HepG2 (cell line): ENCODE data around the gene DPP6.

Source experiments
- CREB1 ChIP-seq, 2 experiments: fragments of 450-650 bp in 1 of 2; IDR thresholded peaks; 2 replicates each; pipeline ENCODE4 v1.6.1; 2016 to 2017; ENCODE audit warnings: control low read depth in 1 of 2, mild to moderate bottlenecking in 1 of 2, missing compliant biosample characterization in 1 of 2, missing genetic modification characterization in 1 of 2
- GTF2F1 ChIP-seq: fragments of 150-350 bp; IDR thresholded peaks from 2 replicates; pipeline ENCODE4 v1.6.1; 2014; ENCODE audit warnings: low read length
- JUND ChIP-seq: sonication (generic); formaldehyde crosslinking; IDR thresholded peaks from 2 replicates; pipeline ENCODE4 v1.8.0; 2022; ENCODE audit warnings: mild to moderate bottlenecking, missing genetic modification reagents
- POLR2G ChIP-seq: fragments of 200-400 bp; formaldehyde crosslinking; IDR thresholded peaks from 2 replicates; pipeline ENCODE4 v1.6.1; 2018; ENCODE audit warnings: mild to moderate bottlenecking, low read depth, low read length, moderate library complexity
- ZNF589 ChIP-seq: sonication (generic); formaldehyde crosslinking; conservative IDR thresholded peaks from 2 replicates; pipeline ENCODE4 v1.8.0; 2022; ENCODE audit warnings: mild to moderate bottlenecking, moderate library complexity, missing genetic modification reagents
- ZNF816 ChIP-seq: sonication (generic); formaldehyde crosslinking; IDR thresholded peaks from 2 replicates; pipeline ENCODE4 v1.8.0; 2022; ENCODE audit warnings: missing genetic modification reagents, mild to moderate bottlenecking, borderline replicate concordance
- TF ChIP-seq, protein P1 (sequence below): sonication (generic); formaldehyde crosslinking; IDR thresholded peaks from 2 replicates; pipeline ENCODE4 v1.5.0; 2020; ENCODE audit warnings: mild to moderate bottlenecking, missing genetic modification reagents, moderate library complexity
- TF ChIP-seq, protein P2 (sequence below), 2 experiments: fragments of 450-650 bp in 1 of 2; sonication (generic) in 1 of 2; formaldehyde crosslinking in 1 of 2; IDR thresholded peaks; 2 replicates each; pipeline versions ENCODE4 v1.6.1 to v1.8.0; 2016 to 2022; ENCODE audit warnings: antibody characterized with exemption in 1 of 2, mild to moderate bottlenecking in 1 of 2, missing genetic modification reagents in 1 of 2

- TF ChIP-seq, protein P1, sequence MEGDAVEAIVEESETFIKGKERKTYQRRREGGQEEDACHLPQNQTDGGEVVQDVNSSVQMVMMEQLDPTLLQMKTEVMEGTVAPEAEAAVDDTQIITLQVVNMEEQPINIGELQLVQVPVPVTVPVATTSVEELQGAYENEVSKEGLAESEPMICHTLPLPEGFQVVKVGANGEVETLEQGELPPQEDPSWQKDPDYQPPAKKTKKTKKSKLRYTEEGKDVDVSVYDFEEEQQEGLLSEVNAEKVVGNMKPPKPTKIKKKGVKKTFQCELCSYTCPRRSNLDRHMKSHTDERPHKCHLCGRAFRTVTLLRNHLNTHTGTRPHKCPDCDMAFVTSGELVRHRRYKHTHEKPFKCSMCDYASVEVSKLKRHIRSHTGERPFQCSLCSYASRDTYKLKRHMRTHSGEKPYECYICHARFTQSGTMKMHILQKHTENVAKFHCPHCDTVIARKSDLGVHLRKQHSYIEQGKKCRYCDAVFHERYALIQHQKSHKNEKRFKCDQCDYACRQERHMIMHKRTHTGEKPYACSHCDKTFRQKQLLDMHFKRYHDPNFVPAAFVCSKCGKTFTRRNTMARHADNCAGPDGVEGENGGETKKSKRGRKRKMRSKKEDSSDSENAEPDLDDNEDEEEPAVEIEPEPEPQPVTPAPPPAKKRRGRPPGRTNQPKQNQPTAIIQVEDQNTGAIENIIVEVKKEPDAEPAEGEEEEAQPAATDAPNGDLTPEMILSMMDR: no peak
- no peak for TF ChIP-seq POLR2G
- no peak for TF ChIP-seq GTF2F1
- TF ChIP-seq CREB1 (IDR thresholded peaks at IDR 0.05): no peak
- no peak for TF ChIP-seq CREB1 (CRISPR knock-in tag; IDR thresholded peaks at IDR 0.05)
- TF ChIP-seq, protein P2, sequence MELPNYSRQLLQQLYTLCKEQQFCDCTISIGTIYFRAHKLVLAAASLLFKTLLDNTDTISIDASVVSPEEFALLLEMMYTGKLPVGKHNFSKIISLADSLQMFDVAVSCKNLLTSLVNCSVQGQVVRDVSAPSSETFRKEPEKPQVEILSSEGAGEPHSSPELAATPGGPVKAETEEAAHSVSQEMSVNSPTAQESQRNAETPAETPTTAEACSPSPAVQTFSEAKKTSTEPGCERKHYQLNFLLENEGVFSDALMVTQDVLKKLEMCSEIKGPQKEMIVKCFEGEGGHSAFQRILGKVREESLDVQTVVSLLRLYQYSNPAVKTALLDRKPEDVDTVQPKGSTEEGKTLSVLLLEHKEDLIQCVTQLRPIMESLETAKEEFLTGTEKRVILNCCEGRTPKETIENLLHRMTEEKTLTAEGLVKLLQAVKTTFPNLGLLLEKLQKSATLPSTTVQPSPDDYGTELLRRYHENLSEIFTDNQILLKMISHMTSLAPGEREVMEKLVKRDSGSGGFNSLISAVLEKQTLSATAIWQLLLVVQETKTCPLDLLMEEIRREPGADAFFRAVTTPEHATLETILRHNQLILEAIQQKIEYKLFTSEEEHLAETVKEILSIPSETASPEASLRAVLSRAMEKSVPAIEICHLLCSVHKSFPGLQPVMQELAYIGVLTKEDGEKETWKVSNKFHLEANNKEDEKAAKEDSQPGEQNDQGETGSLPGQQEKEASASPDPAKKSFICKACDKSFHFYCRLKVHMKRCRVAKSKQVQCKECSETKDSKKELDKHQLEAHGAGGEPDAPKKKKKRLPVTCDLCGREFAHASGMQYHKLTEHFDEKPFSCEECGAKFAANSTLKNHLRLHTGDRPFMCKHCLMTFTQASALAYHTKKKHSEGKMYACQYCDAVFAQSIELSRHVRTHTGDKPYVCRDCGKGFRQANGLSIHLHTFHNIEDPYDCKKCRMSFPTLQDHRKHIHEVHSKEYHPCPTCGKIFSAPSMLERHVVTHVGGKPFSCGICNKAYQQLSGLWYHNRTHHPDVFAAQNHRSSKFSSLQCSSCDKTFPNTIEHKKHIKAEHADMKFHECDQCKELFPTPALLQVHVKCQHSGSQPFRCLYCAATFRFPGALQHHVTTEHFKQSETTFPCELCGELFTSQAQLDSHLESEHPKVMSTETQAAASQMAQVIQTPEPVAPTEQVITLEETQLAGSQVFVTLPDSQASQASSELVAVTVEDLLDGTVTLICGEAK (IDR thresholded peaks at IDR 0.05): no peak
- TF ChIP-seq, protein P2 (CRISPR knock-in tag; IDR thresholded peaks at IDR 0.05): no peak
- TF ChIP-seq JUND (CRISPR knock-in tag): no peak
- no peak for TF ChIP-seq ZNF589 (CRISPR knock-in tag)
- TF ChIP-seq ZNF816 (CRISPR knock-in tag): no peak
Measured at GRCh38 chr7:154342971-154343633, 290.9 kb downstream of the DPP6 start.
